Measurements from ENCODE around the gene SPATA33.
"Not testable (repeated sequence)": the region's sequence is repeated elsewhere in the genome, so short reads cannot be mapped to it uniquely, and the experiment has no call there.

Gene SPATA33

DNA sequence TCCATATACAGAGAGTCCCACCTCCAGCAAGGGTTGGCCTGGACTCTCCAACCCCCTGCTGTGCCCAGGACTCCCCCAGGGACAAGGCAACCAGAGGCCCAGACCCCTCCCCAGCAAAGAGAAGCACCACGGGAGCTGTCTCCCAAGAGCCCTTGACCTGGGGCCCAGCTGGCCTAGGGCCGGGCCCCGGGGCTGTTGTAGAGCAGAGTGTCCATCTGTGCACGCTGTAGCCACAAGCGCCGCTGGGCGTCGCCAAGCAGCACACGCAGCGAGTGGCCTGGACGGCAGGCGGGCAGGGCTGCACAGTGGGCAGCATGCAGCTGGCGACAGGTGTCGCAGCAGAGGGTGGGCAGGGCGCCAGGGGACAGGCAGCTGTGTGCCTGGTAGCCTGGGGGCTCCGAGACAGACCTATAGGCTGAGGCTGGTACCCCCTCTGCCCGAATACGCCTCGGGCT is 39.6 kb downstream of the SPATA33 start:
- TF ChIP-seq SUZ12 (IDR thresholded peaks at IDR 0.05; ENCODE audit: extremely low read depth, insufficient read depth, insufficient read length) (no peak), YY1 (IDR thresholded peaks at IDR 0.05; ENCODE audit: insufficient read depth, insufficient read length) (no peak), ZNF274 (IDR thresholded peaks at IDR 0.05; ENCODE audit: low read depth, low read length) (no peak)
- Histone ChIP-seq H3K4me3 (ENCODE audit: insufficient read length, low read depth) (no peak overlapping the region), H3K9ac (ENCODE audit: insufficient read length, low read depth) (peak overlapping the region; percentile 42), H3K27me3 (ENCODE audit: insufficient read depth, insufficient read length) (no peaks in the 10 kb centered on the region), H3K36me3 (ENCODE audit: insufficient read depth, insufficient read length, low read length) (peaks cover 64% of the 10 kb centered on the region), H3K9me3 (ENCODE audit: insufficient read depth, low read length) (no peaks in the 10 kb centered on the region), H3K4me1 (ENCODE audit: insufficient read depth, insufficient read length) (peaks cover 32% of the 10 kb centered on the region)
- DNase-seq (ENCODE audit: low read depth, low spot score) = no peak

DNA sequence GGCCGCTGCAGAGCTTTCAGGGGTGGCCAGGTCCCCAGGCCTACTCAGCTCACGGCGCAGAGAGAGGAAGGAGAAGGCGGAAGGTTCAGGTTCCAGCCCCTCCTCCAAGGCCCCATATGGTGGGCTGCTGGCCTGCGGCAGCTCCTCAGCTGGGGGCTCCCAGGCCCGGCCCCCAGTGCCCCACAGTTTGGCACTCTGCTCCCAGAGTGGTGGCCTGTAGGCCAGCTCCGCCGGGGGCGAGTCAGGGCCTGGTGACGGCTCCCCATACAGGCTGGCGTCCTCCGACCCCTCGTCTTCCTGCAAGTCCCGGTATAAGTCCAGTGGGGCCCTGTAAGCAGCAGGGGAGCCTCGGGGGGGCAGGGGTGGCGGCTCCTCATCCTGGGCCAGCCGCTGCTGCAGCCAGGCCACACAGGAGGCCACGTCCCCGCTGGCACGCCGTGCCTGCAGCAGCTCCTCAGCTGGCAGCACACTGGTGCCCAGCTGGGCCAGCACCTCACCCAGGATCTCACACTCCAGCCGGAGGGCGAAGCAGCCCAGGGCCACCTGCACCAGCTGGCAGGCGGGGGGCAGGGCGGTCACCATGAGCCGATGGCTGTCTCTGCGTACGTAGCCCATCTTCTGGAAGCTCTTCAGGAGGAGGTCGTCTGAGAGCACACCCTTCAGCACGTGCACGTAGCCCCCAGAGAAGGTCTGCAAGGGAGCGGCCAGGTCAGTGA is 40.1 kb downstream of the SPATA33 start:
- Histone ChIP-seq H3K9ac (ENCODE audit: insufficient read length, low read depth) (peak overlapping the region; percentile 56), H3K36me3 (ENCODE audit: insufficient read depth, insufficient read length, low read length) (peaks cover 60% of the 10 kb centered on the region), H3K27me3 (ENCODE audit: insufficient read depth, insufficient read length) (peaks cover 3% of the 10 kb centered on the region), H3K9me3 (ENCODE audit: insufficient read depth, low read length) (no peaks in the 10 kb centered on the region), H3K4me1 (ENCODE audit: insufficient read depth, insufficient read length) (peaks cover 31% of the 10 kb centered on the region), H3K4me3 (ENCODE audit: insufficient read length, low read depth) (no peak overlapping the region)
- TF ChIP-seq ZNF274 (IDR thresholded peaks at IDR 0.05; ENCODE audit: low read depth, low read length) (no peak), SUZ12 (IDR thresholded peaks at IDR 0.05; ENCODE audit: extremely low read depth, insufficient read depth, insufficient read length) (no peak), YY1 (IDR thresholded peaks at IDR 0.05; ENCODE audit: insufficient read depth, insufficient read length) (no peak)
- no peak for DNase-seq (ENCODE audit: low read depth, low spot score)

DNA sequence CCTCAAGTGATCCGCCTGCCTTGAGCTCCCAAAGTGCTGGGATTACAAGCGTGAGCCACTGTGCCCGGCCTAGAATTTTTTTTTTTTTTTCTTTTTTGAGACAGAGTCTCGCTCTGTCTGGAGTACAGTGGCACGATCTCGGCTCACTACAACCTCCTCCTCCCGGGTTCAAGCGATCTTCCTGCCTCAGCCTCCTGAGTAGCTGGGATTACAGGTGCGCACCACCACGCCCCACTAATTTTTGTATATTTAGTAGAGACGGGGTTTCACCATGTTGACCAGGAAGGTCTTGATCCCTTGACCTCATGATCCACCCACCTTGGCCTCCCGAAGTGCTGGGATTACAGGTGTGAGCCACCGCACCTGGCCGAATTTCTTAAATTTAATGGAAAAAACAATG is 41.1 kb downstream of the SPATA33 start:
- Histone ChIP-seq H3K4me1 (ENCODE audit: insufficient read depth, insufficient read length) (peaks cover 31% of the 10 kb centered on the region), H3K27me3 (ENCODE audit: insufficient read depth, insufficient read length) (peaks cover 11% of the 10 kb centered on the region), H3K36me3 (ENCODE audit: insufficient read depth, insufficient read length, low read length) (peaks cover 52% of the 10 kb centered on the region)
- H3K4me3 ChIP-seq (ENCODE audit: insufficient read length, low read depth); DNase-seq (ENCODE audit: low read depth, low spot score); H3K9me3 ChIP-seq (ENCODE audit: insufficient read depth, low read length); H3K9ac ChIP-seq (ENCODE audit: insufficient read length, low read depth): not testable (repeated sequence)

DNA sequence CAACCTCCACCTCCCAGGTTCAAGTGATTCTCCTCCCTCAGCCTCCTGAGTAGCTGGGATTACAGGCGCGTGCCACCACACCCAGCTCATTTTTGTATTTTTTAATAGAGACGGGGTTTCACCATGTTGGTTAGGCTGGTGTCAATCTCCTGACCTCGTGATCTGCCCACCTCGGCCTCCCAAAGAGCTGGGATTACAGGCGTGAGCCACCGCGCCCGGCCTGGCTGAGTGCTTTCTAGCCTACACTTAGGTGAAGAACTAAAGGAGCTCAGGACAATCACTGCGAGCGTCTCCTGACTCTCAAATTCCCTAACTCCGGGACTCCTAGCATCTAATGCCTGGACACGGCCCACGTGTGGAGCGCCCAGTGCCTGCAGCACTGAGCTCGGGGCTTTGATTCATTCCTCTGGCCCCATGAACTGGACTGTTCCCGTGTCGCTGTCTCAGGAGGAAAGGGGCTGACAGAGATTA is 42.0 kb downstream of the SPATA33 start:
- peaks cover 31% of the 10 kb centered on the region for H3K4me1 ChIP-seq (ENCODE audit: insufficient read depth, insufficient read length)
- DNase-seq (ENCODE audit: low read depth, low spot score); H3K9me3 ChIP-seq (ENCODE audit: insufficient read depth, low read length): not testable (repeated sequence)
- H3K36me3 ChIP-seq (ENCODE audit: insufficient read depth, insufficient read length, low read length) = peaks cover 42% of the 10 kb centered on the region
- H3K4me3 ChIP-seq (ENCODE audit: insufficient read length, low read depth) = peak overlapping the region; percentile 25
- peak overlapping the region; percentile 59 for H3K9ac ChIP-seq (ENCODE audit: insufficient read length, low read depth)
- peaks cover 11% of the 10 kb centered on the region for H3K27me3 ChIP-seq (ENCODE audit: insufficient read depth, insufficient read length)

DNA sequence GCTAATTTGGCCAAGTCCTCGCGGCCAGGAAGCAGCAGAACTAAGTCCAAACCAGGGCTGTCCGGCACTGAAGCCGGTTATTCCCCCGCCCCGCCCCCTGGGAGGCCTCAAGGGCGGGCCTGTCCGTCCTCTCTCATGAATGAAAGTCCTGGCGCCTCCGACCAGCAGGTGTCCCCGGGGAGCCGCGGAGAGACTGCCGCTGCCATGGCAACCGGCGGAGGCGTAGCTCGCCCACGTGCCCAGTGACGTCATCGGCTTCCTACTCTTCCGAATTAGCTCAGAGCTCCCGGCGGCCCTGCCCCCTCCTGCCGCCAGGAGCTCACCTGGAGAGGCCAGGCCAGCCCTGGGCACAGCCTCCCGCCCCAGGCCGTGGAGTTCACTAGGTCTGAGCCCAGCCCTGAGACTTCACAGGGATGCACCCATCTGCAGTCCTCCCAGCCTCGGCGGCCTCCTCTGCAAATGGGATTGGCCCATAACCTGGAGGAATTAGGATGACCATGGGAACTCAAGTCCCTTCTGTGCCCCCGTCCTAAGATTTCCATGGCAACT is 42.5 kb downstream of the SPATA33 start:
- Histone ChIP-seq H3K4me1 (ENCODE audit: insufficient read depth, insufficient read length) (peaks cover 27% of the 10 kb centered on the region), H3K9me3 (ENCODE audit: insufficient read depth, low read length) (no peaks in the 10 kb centered on the region), H3K9ac (ENCODE audit: insufficient read length, low read depth) (peak overlapping the region; percentile 90), H3K4me3 (ENCODE audit: insufficient read length, low read depth) (peak overlapping the region; percentile 81), H3K27me3 (ENCODE audit: insufficient read depth, insufficient read length) (peaks cover 14% of the 10 kb centered on the region), H3K36me3 (ENCODE audit: insufficient read depth, insufficient read length, low read length) (peaks cover 37% of the 10 kb centered on the region)
- TF ChIP-seq SUZ12 (IDR thresholded peaks at IDR 0.05; ENCODE audit: extremely low read depth, insufficient read depth, insufficient read length) (no peak), YY1 (IDR thresholded peaks at IDR 0.05; ENCODE audit: insufficient read depth, insufficient read length) (no peak), ZNF274 (IDR thresholded peaks at IDR 0.05; ENCODE audit: low read depth, low read length) (no peak)
- peak; percentile 99 for DNase-seq (ENCODE audit: low read depth, low spot score)

DNA sequence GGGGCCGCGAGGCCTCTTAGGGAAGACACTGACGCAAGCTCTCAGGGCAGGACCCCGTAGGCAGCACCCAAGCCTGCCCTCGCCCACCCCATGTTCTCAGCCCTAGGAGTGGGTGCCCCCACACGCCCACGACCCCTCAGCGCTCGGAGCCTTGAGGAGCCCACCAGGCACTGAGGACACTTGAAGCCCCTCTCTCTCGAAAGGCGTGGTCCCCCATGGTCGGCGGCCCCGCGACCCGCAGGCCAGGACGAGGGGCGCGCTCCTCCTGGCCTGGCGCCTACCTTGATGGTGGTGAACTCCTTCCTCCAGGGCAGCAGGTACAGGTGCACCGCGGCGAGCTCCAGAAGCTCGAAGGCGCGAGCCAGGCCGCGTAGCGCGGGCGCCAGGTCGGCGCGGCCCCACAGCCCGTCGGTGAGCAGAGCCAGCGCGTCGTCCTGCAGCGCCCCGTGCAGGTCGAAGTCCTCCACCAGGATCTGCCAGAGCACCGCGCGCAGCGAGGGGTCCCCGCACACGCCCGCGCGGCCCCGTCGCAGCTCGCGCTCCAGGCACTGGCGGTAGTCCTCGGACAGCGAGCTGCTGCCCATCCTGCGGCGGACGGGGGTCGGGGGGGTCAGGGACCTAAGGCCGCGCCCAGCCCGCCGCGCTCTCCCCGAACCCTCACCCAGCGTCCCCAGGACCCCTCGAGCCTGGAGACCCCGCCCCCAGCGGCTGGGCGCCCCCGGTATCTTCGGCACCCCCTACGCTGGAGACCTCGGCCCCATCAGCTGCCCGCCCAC is 43.2 kb downstream of the SPATA33 start:
- Histone ChIP-seq H3K9ac (ENCODE audit: insufficient read length, low read depth) (peak overlapping the region; percentile 90), H3K4me1 (ENCODE audit: insufficient read depth, insufficient read length) (peaks cover 20% of the 10 kb centered on the region), H3K36me3 (ENCODE audit: insufficient read depth, insufficient read length, low read length) (peaks cover 31% of the 10 kb centered on the region), H3K4me3 (ENCODE audit: insufficient read length, low read depth) (peak overlapping the region; percentile 81), H3K9me3 (ENCODE audit: insufficient read depth, low read length) (no peaks in the 10 kb centered on the region), H3K27me3 (ENCODE audit: insufficient read depth, insufficient read length) (peaks cover 14% of the 10 kb centered on the region)
- DNase-seq (ENCODE audit: low read depth, low spot score) = peak; percentile 46
- TF ChIP-seq YY1 (IDR thresholded peaks at IDR 0.05; ENCODE audit: insufficient read depth, insufficient read length) = no peak
- TF ChIP-seq SUZ12 (IDR thresholded peaks at IDR 0.05; ENCODE audit: extremely low read depth, insufficient read depth, insufficient read length) = no peak
- TF ChIP-seq ZNF274 (IDR thresholded peaks at IDR 0.05; ENCODE audit: low read depth, low read length) = no peak
